HCT116 (cell line): ENCODE measurements around the gene STK40. TPM values are rescaled to one million over a fixed set of nuclear protein-coding genes. Genes with fewer than 3 reads are reported as not detected.

Experiments used
- ATAC-seq: fragments of 200-7000 bp; cut with Tn5 transposase; 2 replicates; pipeline ENCODE4 v1.9.1; 2020; ENCODE audit warnings: mild to moderate bottlenecking, moderate library complexity
- BruUV-seq: library from RNA; stranded (reverse); fragments of 400-500 nt; replicated peaks from 2 replicates; lab custom pipeline; 2021; lab: Mats Ljungman, UMichigan
- CTCF ChIA-PET: fragments of 300-600 bp; sonication (Branson Sonifier 250); formaldehyde crosslinking; loops from one replicate; lab custom pipeline; 2021; ENCODE audit warnings: antibody characterized with exemption; lab: Charles Lee
- POLR2A ChIA-PET: fragments of 300-600, 350-600 bp; sonication (Branson Sonifier 250); formaldehyde crosslinking; loops from one replicate; lab custom pipeline; 2021; ENCODE audit warnings: antibody characterized with exemption; lab: Charles Lee
- RAD21 ChIA-PET, 2 experiments: fragments of 300-600 bp; sonication (Branson Sonifier 250); formaldehyde crosslinking; loops; one replicate each; lab custom pipeline; 2023; ENCODE audit warnings: low total read pairs in 2 of 2; ENCODE audit not compliant: uncharacterized antibody in 2 of 2, unreplicated experiment in 2 of 2, low non-redundant PET in 1 of 2; lab: Charles Lee
- DNase-seq: peaks from one replicate; pipeline ENCODE4 v3.0.0-alpha.2; 2010; ENCODE audit warnings: low read depth, low spot score
- H2AFZ ChIP-seq: fragments of 200-600 bp; shearing (Covaris generic), sonication (generic); 2 replicates; pipeline ENCODE4 v1.6.1; 2017; ENCODE audit warnings: low read depth, mixed run types, mixed read lengths, antibody characterized with exemption, low read length; ENCODE audit not compliant: poor library complexity, severe bottlenecking
- H3K27ac ChIP-seq: 2 replicates; pipeline ENCODE4 v1.5.1; 2012; ENCODE audit warnings: low read depth, low read length
- H3K27me3 ChIP-seq: fragments of 200-600 bp; sonication (generic); 2 replicates; pipeline ENCODE4 v1.6.1; 2016; ENCODE audit warnings: mixed run types, low read length, mixed read lengths; ENCODE audit not compliant: insufficient read depth
- H3K36me3 ChIP-seq, 2 experiments: fragments of 200-500 bp in 1 of 2; fragments of 200-600 bp in 1 of 2; sonication (Bioruptor generic) in 1 of 2; sonication (generic) in 1 of 2; 2 replicates each; pipeline versions ENCODE4 v1.5.1 to v1.6.1; 2014 to 2016; ENCODE audit warnings: low read length in 2 of 2, inconsistent platforms in 1 of 2, mixed read lengths in 1 of 2, mixed run types in 1 of 2; ENCODE audit not compliant: insufficient read depth in 2 of 2, control insufficient read depth in 1 of 2
- H3K4me1 ChIP-seq, 2 experiments: fragments of 200-600 bp in 1 of 2; sonication (generic) in 1 of 2; 2 replicates each; pipeline versions ENCODE4 v1.5.1 to v1.6.1; 2012 to 2017; ENCODE audit warnings: low read length in 2 of 2, inconsistent platforms in 1 of 2, mild to moderate bottlenecking in 1 of 2, mixed read lengths in 1 of 2, mixed run types in 1 of 2, moderate library complexity in 1 of 2; ENCODE audit not compliant: insufficient read depth in 2 of 2, control insufficient read depth in 1 of 2
- H3K4me2 ChIP-seq: fragments of 200-600 bp; sonication (generic); 2 replicates; pipeline ENCODE4 v1.6.1; 2017; ENCODE audit warnings: mixed run types, low read length, mixed read lengths
- H3K4me3 ChIP-seq, 2 experiments: fragments of 200-600 bp in 1 of 2; sonication (generic) in 1 of 2; replicated peaks in 1 of 2; 2 replicates each; pipeline ENCODE4 v1.5.1; 2011 to 2016; ENCODE audit warnings: low read length in 2 of 2, control low read depth in 1 of 2, low read depth in 1 of 2, mild to moderate bottlenecking in 1 of 2, mixed read lengths in 1 of 2, mixed run types in 1 of 2
- H3K79me2 ChIP-seq: fragments of 200-600 bp; sonication (generic); 2 replicates; pipeline ENCODE4 v1.6.1; 2017; ENCODE audit warnings: mild to moderate bottlenecking, mixed run types, low read length, moderate library complexity, mixed read lengths; ENCODE audit not compliant: insufficient read depth
- H3K9ac ChIP-seq: fragments of 200-600 bp; sonication (generic); 2 replicates; pipeline ENCODE4 v1.6.1; 2016; ENCODE audit warnings: low read length, mixed read lengths
- H3K9me2 ChIP-seq: fragments of 200-600 bp; sonication (generic), shearing (Covaris generic); 2 replicates; pipeline ENCODE4 v1.6.1; 2017; ENCODE audit warnings: mixed run types, mild to moderate bottlenecking, moderate library complexity; ENCODE audit not compliant: insufficient read depth
- H3K9me3 ChIP-seq, 2 experiments: fragments of 200-500 bp in 1 of 2; fragments of 200-600 bp in 1 of 2; sonication (Bioruptor generic) in 1 of 2; sonication (generic) in 1 of 2; 2 replicates each; pipeline ENCODE4 v1.6.1; 2014 to 2017; ENCODE audit warnings: low read length in 2 of 2, mixed read lengths in 2 of 2, inconsistent platforms in 1 of 2, low read depth in 1 of 2, mild to moderate bottlenecking in 1 of 2, mixed run types in 1 of 2, moderate library complexity in 1 of 2; ENCODE audit not compliant: control insufficient read depth in 1 of 2, insufficient read depth in 1 of 2
- H4K20me1 ChIP-seq: fragments of 200-600 bp; sonication (generic), shearing (Covaris generic); 2 replicates; pipeline ENCODE4 v1.6.1; 2017; ENCODE audit warnings: mixed run types, mild to moderate bottlenecking, moderate library complexity; ENCODE audit not compliant: insufficient read depth
- CEBPB ChIP-seq: IDR thresholded peaks from 2 replicates; pipeline ENCODE4 v1.6.1; 2012; ENCODE audit warnings: low read depth
- EGR1 ChIP-seq: IDR thresholded peaks from 2 replicates; pipeline ENCODE4 v1.6.1; 2012; ENCODE audit warnings: low read depth
- MAX ChIP-seq: IDR thresholded peaks from 2 replicates; pipeline ENCODE4 v1.6.1; 2012
- POLR2A ChIP-seq: IDR thresholded peaks from 2 replicates; pipeline ENCODE4 v1.7.0; 2011; ENCODE audit warnings: borderline replicate concordance; ENCODE audit not compliant: insufficient read depth, insufficient read length; ENCODE audit errors: extremely low read depth
- SIN3A ChIP-seq: IDR thresholded peaks from 2 replicates; pipeline ENCODE4 v1.6.1; 2012; ENCODE audit warnings: low read depth
- ZFX ChIP-seq: fragments of 450-650 bp; IDR thresholded peaks from 2 replicates; pipeline ENCODE4 v1.6.1; 2017
- intact Hi-C: fragments of 100-400 bp; cut with micrococcal nuclease; formaldehyde crosslinking; loops from 2 replicates; pipeline ENCODE4 v1.10.0; 2022
- total RNA-seq: library from RNA; stranded (reverse); gene quantifications from one replicate; pipeline ENCODE4 v1.2.1, GENCODE V29; 2021; ENCODE audit not compliant: unreplicated experiment

The STK40 gene
- total RNA-seq, 1 experiment from 2014 or later: 33.9 TPM

GRCh38 chr1:36306210-36306901 lies 79.4 kb downstream of the STK40 start, which contains the start of gene SH3D21 (continued):
- TF ChIP-seq POLR2A (no peak), SIN3A (no peak), MAX (peak; percentile 13; the same call in 1 of the 2 replicates), ZFX (peak; percentile 56; the same call in 1 of the 2 replicates)

- Histone ChIP-seq H3K4me3 (peak overlapping the region; percentile 44 to 67; a peak in 2 of 4 replicates), H2AFZ (no peak overlapping the region), H4K20me1 (no peaks in the 10 kb centered on the region), H3K27ac (peak overlapping the region; percentile 81), H3K9me3 (no peaks in the 10 kb centered on the region), H3K9ac (peak overlapping the region; percentile 63; the same call in 1 of the 2 replicates), H3K27me3 (no peaks in the 10 kb centered on the region), H3K79me2 (peaks cover 16% of the 10 kb centered on the region; the same call in 1 of the 2 replicates), H3K9me2 (no peaks in the 10 kb centered on the region), H3K36me3 (peaks cover 33 to 34% of the 10 kb centered on the region in 2 experiments), H3K4me1 (peaks cover 4 to 23% of the 10 kb centered on the region in 2 experiments; a peak in 1 of 4 replicates), H3K4me2 (peak overlapping the region; percentile 82)
- no peak for DNase-seq
- intact Hi-C loops: no loop called here
- CTCF ChIA-PET: no interaction called here
- POLR2A ChIA-PET: interaction anchor here (0.6 to 2.0 kb wide), 3 partner anchors 20 to 173 kb away, joined by 3 to 12 read pairs (median 3); no protein-coding TSS in a partner anchor
- no peak for ATAC-seq
- RAD21 ChIA-PET: interaction anchor here in 1 of 2 experiments (1.5 kb wide), 1 partner anchor 156 kb away, joined by 3 read pairs; no protein-coding TSS in a partner anchor
- BruUV-seq: no TSS peak
- peak; percentile 55; the same call in 1 of the 2 replicates for TF ChIP-seq EGR1
- TF ChIP-seq MAX: no peak
- no peak for TF ChIP-seq CEBPB
Observed at GRCh38 chr1:36305915-36306209, 79.9 kb downstream of the STK40 start.
